ENCODE results near the gene SCGB1A1.
"Not testable (repeated sequence)": the region's sequence is repeated elsewhere in the genome, so short reads cannot be mapped to it uniquely, and the experiment has no call there.

SCGB1A1 gene

DNA sequence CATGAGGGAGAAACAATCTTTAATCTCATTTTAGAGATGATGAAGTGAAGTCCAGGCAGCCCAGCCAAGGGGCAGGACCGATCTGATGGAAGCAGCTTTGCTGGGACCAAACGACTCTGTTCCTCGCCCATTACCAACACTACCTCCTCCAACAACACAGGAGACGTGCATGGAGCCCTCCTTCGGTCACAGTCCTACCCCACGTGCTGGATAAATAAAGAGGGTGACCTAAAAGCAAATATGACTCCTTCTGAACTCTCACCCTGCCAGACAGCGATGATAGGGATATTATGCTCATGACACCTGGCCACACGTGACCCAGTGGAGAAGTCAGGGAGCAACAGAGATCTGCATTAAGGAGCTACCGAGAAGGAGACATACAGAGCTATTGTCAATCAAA is 26.0 kb downstream of the SCGB1A1 start:
- H3K36me3 Mint-ChIP-seq (ENCODE audit: low read depth) = no peaks in the 10 kb centered on the region
- H3K4me1 Mint-ChIP-seq = peaks cover 21% of the 10 kb centered on the region
- H3K9me3 Mint-ChIP-seq = no peaks in the 10 kb centered on the region
- no peak overlapping the region for H3K27ac Mint-ChIP-seq
- TF ChIP-seq, protein P1, sequence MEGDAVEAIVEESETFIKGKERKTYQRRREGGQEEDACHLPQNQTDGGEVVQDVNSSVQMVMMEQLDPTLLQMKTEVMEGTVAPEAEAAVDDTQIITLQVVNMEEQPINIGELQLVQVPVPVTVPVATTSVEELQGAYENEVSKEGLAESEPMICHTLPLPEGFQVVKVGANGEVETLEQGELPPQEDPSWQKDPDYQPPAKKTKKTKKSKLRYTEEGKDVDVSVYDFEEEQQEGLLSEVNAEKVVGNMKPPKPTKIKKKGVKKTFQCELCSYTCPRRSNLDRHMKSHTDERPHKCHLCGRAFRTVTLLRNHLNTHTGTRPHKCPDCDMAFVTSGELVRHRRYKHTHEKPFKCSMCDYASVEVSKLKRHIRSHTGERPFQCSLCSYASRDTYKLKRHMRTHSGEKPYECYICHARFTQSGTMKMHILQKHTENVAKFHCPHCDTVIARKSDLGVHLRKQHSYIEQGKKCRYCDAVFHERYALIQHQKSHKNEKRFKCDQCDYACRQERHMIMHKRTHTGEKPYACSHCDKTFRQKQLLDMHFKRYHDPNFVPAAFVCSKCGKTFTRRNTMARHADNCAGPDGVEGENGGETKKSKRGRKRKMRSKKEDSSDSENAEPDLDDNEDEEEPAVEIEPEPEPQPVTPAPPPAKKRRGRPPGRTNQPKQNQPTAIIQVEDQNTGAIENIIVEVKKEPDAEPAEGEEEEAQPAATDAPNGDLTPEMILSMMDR (IDR thresholded peaks at IDR 0.05) = no peak
- peaks cover 37% of the 10 kb centered on the region for H3K27me3 Mint-ChIP-seq (ENCODE audit: low read depth, poor library complexity)
- no peak overlapping the region for H3K4me3 Mint-ChIP-seq
- no peak for DNase-seq

DNA sequence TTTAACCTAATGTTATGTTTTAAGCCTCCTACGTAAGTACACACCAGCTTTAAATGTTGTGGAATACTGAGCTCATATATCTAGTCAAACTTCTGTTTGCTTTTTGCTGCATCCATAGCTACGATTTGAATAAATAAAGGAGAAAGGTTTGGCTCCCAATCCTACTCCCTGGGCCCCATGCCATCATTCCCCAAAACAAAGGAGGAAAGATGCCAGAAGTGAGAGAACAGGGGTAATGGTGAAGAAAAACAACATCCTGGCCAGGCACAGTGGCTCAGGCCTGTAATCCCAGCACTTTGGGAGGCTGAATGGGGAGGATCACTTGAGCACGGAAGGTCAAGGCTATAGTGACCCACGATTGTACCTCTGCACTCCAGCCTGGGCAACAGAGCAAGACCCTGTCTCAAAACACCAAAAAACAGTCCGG is 26.5 kb downstream of the SCGB1A1 start:
- Mint-ChIP-seq H3K4me3 (no peak overlapping the region), H3K9me3 (no peaks in the 10 kb centered on the region), H3K27ac (no peak overlapping the region), H3K27me3 (ENCODE audit: low read depth, poor library complexity) (peaks cover 37% of the 10 kb centered on the region), H3K4me1 (peaks cover 16% of the 10 kb centered on the region), H3K36me3 (ENCODE audit: low read depth) (no peaks in the 10 kb centered on the region)
- DNase-seq = no peak
- TF ChIP-seq, protein P1 (IDR thresholded peaks at IDR 0.05) = no peak

DNA sequence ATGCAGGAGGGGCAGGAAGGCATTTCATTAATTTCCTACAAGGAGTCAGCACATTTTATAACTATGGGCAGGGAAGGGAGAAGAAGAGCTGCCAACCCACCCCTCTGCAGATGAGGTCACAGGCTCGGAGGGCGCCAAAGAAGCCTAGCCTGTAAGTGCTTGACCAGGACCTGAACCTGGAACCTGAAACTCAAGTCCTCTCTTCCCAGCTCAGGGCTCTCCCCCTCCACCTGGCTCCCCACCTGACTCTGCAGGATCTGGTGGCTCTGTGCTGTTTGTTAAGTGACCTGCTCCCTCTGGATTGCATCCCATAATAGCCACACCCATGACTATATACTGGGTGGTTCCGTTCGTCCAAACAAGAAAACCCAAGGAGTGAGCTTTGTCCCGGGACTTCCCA is 27.3 kb downstream of the SCGB1A1 start:
- no peaks in the 10 kb centered on the region for H3K36me3 Mint-ChIP-seq (ENCODE audit: low read depth)
- no peaks in the 10 kb centered on the region for H3K9me3 Mint-ChIP-seq
- TF ChIP-seq, protein P1 (IDR thresholded peaks at IDR 0.05) = no peak
- peaks cover 13% of the 10 kb centered on the region for H3K4me1 Mint-ChIP-seq
- H3K27me3 Mint-ChIP-seq (ENCODE audit: low read depth, poor library complexity) = peaks cover 42% of the 10 kb centered on the region
- no peak overlapping the region for H3K4me3 Mint-ChIP-seq
- DNase-seq = no peak
- no peak overlapping the region for H3K27ac Mint-ChIP-seq

DNA sequence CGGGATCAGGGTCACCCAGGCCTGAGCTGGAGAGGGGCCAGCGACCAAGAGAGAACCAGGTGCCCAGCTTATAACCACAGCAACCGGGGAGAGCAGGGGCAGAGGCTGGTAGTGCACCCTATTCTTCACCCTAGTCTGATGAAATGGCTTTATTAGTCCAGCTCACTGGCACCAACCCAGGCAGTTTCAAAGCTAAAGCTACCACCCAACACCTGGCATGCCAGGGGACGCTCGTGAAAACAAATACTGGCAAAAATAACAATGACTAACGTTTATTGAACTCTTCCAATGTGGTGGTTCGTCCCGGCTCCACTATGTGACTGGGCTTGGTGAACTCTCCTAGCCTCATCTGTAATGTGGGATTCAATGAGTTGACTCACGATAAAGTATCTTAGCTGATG is 30.6 kb downstream of the SCGB1A1 start:
- no peak for DNase-seq
- Mint-ChIP-seq H3K9me3 (no peaks in the 10 kb centered on the region), H3K4me3 (no peak overlapping the region), H3K36me3 (ENCODE audit: low read depth) (no peaks in the 10 kb centered on the region), H3K27ac (no peak overlapping the region), H3K27me3 (ENCODE audit: low read depth, poor library complexity) (peaks cover 40% of the 10 kb centered on the region), H3K4me1 (peaks cover 7% of the 10 kb centered on the region)
- TF ChIP-seq, protein P1 (IDR thresholded peaks at IDR 0.05) = no peak

DNA sequence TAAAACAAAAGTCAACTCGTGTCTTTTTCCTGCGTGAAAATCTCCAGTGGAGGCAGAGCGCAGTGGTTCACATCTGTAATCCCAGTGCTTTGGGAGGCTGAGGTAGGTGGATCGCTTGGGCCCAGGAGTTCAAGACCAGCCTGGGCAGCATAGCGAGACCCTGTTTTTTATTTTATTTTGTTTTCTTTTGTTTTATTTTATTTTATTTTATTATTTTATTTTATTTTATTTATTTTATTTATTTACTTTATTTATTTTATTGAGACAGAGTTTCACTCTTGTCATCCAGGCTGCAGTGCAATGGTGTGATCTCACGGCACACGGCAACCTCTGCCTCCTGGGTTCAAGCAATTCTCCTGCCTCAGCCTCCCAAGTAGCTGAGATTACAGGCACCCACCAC is 31.1 kb downstream of the SCGB1A1 start:
- H3K27ac Mint-ChIP-seq; DNase-seq; H3K36me3 Mint-ChIP-seq (ENCODE audit: low read depth); H3K4me3 Mint-ChIP-seq; H3K9me3 Mint-ChIP-seq; H3K4me1 Mint-ChIP-seq: not testable (repeated sequence)
- H3K27me3 Mint-ChIP-seq (ENCODE audit: low read depth, poor library complexity) = peaks cover 36% of the 10 kb centered on the region

DNA sequence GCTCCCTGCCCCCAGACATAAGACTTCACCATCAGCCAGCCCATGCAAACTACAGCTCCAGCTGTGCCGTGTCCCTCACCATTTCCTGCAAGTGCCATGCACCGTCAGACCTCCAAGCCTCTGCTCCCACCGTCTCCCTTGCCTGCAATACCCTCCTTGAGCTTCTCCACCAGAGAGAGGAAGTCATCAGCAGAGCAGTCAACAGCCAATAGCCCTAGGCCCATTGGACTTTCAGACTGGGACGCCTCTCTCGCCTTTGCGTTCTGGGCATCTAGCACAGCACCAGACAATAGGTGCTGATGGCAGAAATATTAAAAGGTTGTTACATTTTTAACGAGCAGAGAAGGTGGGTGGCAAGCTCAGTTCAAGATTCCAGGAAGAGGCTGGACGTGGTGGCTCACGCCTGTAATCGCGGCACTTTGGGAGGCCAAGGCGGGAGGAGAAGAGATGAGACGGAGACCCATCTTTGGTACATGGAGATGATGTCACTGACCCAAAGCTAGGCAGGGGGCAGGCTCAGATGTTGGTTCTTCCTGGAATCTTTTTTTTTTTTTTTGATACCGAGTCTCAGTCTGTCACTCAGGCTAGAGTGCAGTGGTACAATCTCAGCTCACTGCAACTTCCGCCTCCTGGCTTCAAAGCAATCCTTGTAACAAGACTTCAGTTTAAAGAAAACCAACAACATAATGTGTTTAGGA is 31.9 kb downstream of the SCGB1A1 start:
- no peaks in the 10 kb centered on the region for H3K9me3 Mint-ChIP-seq
- TF ChIP-seq, protein P1 (IDR thresholded peaks at IDR 0.05) = no peak
- peaks cover 31% of the 10 kb centered on the region for H3K27me3 Mint-ChIP-seq (ENCODE audit: low read depth, poor library complexity)
- H3K4me1 Mint-ChIP-seq = no peaks in the 10 kb centered on the region
- no peak overlapping the region for H3K4me3 Mint-ChIP-seq
- no peaks in the 10 kb centered on the region for H3K36me3 Mint-ChIP-seq (ENCODE audit: low read depth)
- H3K27ac Mint-ChIP-seq = no peak overlapping the region
- no peak for DNase-seq
